Bone marrow (tissue), 2 donors: ENCODE data around the gene PNLIPRP2.

Experiments
- DNase-seq, 2 donors: peaks; one replicate each; lab custom pipeline; 2025; lab: John Stamatoyannopoulos, UW

The PNLIPRP2 gene

DNA sequence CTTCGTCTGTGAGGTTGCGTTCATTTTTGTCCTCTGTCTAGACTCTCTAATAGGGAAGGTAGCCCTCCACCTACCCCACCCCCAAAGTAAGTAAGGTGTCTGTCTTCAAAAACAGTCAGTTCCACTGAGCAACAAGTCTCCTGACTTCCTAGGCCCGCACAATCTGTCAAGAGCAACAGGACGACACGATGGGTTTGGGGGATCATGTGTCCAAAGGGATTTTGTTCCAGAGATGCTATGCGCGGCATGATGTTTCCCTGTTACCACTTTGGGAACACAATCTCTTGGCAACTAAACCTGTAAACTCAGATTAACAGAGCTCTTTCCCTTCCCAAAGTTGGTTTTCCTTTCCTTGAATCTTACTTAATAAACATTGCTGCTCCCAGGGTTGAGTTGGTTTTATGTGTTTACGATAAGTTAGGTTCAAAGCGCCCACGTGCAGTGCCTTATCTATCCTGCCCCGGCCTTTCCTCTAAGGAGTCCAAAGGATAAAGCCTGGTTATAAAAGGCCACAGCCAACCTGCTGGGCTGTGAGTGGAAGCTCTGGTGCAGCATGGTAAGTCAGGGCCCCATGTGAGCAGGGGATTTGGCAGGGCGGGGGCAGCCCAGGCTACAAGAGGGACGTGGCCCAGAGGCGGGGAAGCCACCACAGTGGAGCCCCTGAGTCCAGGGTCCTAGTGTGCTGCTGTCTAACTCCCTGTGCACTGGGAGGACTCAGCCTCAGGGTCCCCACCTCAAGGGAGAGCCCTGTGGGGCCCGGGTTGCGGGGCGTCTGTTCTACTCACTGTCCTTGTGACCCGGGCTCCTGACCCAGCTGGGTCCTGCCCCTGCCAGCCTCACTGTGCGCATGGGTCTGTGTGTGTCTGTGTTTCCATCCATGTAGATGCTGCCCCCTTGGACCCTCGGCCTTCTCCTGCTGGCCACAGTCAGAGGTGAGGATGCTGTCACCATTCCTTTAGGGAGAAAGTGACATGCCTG, at the start of gene PNLIPRP2:
Gene PNLIPRP2 (plus strand): TSS at position 531 of the 978 bp plus-strand sequence.
- DNase-seq, result no peak

DNA sequence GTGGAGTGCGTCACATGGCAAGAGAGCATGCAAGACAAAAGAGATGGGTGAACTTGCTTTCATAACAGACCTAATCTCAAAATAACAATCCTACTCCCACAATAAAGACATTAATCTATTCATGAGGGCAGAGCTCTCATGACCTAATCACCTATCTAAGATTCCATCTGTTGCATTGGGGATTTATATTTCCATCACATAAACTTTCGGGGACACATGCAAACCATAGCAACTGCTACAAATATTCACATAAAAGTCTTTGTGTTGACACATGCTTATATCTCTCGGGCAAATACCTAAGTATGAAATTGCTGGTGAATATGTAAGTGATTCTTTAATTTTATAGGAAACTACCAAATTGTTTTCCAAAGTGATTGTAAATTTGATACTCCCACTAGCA, 46.0 kb upstream of the PNLIPRP2 start:
- no peak for DNase-seq

DNA sequence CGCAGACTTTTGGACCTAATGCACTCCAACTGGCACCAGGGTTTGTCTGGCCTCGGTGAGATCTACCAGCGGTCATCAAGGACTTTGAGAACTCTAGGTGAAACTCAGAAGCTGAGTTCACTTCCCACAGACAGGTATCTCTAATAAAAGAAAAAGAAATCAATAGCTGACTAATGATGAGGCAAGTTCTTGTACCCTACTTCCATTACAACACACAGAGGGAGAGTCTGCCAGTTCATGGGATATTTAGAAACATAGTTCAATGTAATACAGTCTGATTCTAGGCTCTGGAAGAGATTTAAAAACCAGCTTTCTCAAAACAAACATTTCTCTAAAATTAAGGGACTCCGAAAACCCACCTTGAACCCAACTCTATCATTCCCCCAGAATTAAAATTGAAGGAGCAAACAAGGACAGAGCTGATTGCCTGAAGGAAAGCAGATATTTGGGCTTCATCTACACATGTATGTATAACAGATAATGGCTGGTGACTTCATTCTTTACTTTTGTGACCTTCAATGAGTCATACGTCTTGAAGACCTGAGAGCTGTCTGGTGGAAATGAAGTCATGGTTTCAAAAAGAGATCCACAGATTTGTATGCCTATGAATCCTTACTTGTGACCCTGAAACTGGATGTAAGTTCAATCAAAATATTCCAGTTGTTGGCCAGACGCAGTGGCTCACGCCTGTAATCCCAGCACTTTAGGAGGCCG, 32.7 kb upstream of the PNLIPRP2 start:
- no peak for DNase-seq

DNA sequence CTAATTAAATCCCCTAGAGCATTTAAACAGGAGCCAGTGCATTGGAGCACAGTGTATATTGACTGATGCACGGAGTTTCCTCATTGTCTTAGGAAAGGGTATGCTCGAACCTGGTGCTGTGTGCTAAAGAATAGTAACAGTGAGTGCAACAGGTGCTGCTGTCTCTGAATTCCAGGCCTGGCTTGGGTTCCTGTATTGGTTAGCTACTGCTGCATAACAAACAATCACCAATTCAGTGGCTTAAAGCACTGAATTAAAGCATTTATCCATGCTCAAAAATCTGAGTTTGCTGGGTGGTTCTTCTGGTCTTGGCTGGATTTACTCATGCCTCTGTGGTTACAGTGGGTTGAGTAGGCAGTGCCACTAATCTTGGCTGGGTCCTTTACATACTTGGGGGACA, 31.8 kb upstream of the PNLIPRP2 start:
- no peak for DNase-seq

DNA sequence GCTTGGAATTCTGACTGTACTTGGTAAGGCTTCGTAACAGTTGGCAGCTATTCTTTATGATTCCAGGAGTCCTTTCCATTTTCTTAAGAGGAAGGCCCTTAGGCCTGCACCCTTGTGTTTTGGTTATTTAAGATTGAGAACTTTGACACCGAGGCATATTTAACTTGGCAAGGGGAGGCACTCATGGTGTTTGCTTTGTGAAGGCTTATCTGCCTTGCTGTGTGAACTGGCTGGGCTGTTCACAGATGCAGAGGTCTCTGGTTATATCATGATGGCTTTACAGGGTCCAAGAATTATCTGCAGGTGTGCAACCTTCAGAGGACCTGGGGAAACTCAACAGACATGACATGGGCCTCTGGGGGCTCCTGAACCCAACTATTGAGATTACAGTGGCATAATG, 30.8 kb upstream of the PNLIPRP2 start:
- DNase-seq, result no peak

DNA sequence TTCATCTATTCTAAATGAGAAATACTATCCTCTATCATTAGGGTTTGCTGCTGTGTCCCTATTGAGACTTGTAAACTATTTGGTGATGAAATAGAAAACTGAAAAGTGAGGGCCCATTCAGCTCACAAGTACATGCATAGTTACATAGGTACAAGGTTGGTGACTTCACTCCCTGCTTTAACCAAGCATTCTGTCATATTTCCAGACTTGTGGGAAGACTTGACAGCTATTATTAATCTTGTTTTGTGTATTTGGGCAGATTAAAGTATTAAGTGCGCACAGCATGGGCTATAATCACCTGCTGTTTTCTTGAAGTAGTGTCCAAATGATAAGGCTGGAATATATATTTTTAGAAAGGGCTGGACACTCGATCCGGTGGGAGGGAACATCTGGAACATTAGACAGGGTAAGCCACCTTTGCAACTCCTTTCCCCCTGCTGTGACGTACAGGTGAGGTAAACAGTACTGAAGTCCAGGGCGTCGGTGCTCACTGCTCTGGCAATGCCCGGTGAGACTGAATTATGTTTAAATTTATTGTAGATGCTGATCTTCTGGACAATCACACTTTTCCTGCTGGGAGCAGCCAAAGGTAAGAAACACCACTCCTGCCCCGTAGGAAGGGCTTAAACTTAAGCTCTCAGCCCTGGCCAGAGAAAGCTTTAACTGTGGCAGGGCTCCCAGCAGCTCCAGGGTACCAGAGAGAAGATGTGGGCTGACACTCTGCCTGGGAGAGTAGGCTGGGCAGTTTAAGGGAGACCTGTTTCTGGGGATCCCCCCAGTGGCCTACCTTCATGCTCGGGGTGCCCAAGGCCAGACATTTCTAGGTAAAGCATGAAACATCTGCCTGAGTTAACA, 29.9 kb upstream of the PNLIPRP2 start, which contains the start of gene PNLIPRP1:
Gene PNLIPRP1 (plus strand): TSS at position 370 of the 855 bp plus-strand sequence. CDS start 171 bp downstream, at position 541.
- DNase-seq, result no peak

GRCh38 chr10:116593139-116593740, 27.5 kb upstream of the PNLIPRP2 start:
- DNase-seq, result no peak

DNA sequence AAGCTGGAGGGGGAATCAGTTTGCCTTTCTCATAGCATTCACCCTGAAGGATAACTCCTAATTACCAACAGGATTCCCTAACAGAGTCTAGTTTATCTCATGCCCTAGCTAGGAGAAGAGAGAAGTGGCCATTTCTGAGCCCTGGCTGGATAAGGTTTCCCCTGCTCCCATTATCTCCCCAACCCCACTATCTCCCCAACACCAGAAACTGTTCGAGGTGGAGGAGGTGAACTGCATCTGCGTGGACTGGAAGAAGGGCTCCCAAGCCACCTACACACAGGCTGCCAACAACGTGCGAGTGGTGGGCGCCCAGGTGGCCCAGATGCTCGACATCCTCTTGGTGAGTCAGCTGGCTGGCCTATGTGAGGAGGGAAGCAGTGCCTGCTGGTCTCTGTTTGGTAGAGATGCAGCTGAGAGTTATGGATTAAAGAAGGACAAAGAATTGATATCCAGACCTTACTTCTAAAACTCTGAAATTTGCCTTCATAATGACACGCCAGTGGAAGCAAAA, 26.2 kb upstream of the PNLIPRP2 start:
- DNase-seq, result no peak

GRCh38 chr10:116596062-116596461, 24.7 kb upstream of the PNLIPRP2 start:
- no peak for DNase-seq

DNA sequence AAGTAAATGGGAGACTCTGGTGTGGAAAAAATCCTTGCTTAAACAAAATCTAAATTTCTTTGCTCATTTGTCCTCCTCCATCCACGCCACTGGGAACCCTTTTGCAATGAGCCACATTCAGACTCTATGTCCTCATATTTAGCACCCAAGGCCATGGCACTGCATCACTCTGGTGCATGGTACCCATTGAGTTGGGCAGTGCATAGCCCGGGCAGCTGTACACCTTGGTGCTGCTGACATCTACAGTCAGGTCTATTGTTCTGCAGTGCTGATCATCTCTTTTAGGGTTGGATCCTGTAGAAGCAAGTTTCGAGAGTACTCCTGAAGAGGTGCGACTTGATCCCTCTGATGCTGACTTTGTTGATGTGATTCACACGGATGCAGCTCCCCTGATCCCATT, 23.2 kb upstream of the PNLIPRP2 start:
- no peak for DNase-seq

- DNase-seq, result no peak
Measured at GRCh38 chr10:116598329-116598728, 22.4 kb upstream of the PNLIPRP2 start.

DNA sequence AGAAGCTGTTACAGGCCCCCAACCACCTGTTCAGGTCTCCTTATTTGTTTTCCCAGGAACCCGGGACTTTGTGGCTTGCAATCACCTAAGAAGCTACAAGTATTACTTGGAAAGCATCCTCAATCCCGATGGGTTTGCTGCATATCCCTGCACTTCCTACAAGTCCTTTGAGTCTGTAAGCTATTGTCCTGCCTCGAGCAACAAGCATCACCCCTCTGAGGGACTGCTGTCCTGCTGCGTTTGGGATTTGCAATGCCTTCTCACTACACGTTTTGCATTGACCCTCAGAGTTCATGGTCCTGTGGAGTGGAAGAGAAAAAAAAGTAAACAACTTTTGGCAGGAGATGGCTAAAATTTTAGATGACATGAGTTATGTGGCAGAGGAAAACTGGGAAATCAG, 20.8 kb upstream of the PNLIPRP2 start:
- no peak for DNase-seq

DNA sequence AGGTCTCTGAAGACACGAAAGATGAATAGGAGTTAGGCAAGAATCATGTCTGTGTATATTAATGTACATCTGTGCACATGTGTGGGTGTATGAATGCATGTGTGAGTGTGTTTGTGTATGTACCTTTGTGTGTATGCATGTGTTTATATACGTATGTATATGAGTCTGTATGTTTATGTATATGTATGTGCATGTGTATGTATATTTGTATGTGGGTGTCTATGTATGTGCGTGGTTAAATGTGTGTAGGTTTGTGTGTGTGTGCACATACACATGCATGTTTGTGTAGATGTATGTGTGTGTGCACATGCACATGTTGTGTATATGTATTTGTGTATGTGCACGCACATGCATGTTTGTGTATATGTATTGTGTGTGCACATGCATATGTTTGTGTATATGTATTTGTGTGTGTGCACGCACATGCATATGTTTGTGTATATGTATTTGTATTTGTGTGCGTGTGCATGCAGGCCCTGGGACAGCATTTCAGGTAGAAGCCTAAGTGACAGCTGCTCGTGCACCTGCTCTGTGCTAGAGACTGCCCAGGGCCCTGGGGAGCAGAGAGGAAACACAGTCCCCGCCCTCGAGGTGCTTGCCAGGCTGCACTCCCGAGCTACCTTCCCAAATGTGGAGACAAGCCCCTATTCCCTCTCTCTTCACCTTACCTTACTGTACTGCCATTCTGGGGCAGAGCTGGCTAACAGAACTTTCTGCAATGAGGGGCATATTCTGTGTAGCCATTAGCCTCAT, 17.9 kb upstream of the PNLIPRP2 start:
- DNase-seq, result no peak

GRCh38 chr10:116606061-116606483, 14.7 kb upstream of the PNLIPRP2 start:
- DNase-seq, result no peak

GRCh38 chr10:116607336-116607735, 13.4 kb upstream of the PNLIPRP2 start:
- no peak for DNase-seq

- no peak for DNase-seq
Measured at GRCh38 chr10:116608686-116609594, 11.8 kb upstream of the PNLIPRP2 start.

- DNase-seq, result no peak
Measured at GRCh38 chr10:116610443-116611152, 10.2 kb upstream of the PNLIPRP2 start.

- no peak for DNase-seq
Measured at GRCh38 chr10:116611153-116611545, 9.6 kb upstream of the PNLIPRP2 start.
